ENCODE measurements around the gene TRAPPC2L.

TRAPPC2L gene

DNA sequence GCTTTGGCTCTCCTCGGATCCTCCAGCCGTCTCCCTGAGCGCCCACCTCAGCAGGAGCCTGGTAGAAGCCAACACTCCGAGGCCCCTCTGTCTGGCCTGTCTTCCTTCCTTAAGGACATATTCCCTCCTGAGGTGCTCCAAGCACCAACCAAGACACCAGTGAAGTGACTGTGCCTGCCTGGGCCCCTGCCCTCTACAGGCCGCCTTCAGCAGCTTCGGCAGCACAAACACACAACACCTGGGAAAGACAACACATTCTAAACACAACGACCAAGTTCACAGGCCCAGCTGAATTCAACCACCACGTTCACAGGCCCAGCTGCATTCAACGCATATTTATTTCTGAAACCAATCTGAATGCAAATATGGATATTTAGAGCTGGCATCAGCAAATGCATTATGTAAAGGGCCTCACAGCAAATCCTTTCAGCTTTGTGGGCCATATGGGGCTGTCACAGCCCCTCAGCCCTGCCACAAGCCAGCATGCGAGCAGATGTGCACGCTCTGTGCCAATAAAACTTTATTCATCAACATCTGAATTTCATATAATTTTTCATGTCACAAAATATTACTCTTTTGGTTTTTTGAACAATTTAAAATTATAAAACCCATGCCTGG lies 12.4 kb upstream of the TRAPPC2L start:
- no peak overlapping the region for H3K4me3 ChIP-seq (replicated peaks; ENCODE audit: low read depth, low read length)
- DNase-seq (ENCODE audit: low read depth) = no peak
- TF ChIP-seq CTCF (IDR thresholded peaks at IDR 0.05; ENCODE audit: low read length, missing control alignments) = no peak

DNA sequence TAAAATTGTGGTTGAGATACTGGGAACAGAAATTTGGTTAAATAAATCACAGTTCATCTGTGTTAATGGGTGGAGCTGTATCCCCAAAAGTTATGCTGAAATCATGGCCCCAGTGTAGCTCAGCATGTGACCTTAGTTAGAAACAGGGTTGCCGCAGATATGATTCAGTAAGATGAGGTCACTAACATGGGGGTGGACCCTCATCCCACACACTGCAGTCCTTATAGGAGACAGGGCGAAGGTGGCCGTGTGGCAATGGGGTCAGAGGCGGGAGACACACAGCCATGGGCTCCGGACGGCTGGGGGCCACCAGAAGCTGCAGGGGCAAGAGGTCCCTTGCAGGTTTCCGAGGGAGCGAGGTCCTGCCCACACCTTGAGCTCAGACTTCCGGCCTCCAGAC lies 10.8 kb upstream of the TRAPPC2L start:
- no peak for TF ChIP-seq CTCF (IDR thresholded peaks at IDR 0.05; ENCODE audit: low read length, missing control alignments)
- DNase-seq (ENCODE audit: low read depth) = no peak
- no peak overlapping the region for H3K4me3 ChIP-seq (replicated peaks; ENCODE audit: low read depth, low read length)

GRCh38 chr16:88847654-88848053 lies 9.3 kb upstream of the TRAPPC2L start:
- no peak for DNase-seq (ENCODE audit: low read depth)
- no peak overlapping the region for H3K4me3 ChIP-seq (replicated peaks; ENCODE audit: low read depth, low read length)
- TF ChIP-seq CTCF (IDR thresholded peaks at IDR 0.05; ENCODE audit: low read length, missing control alignments) = no peak

GRCh38 chr16:88848557-88848956 lies 8.4 kb upstream of the TRAPPC2L start:
- H3K4me3 ChIP-seq (replicated peaks; ENCODE audit: low read depth, low read length) = no peak overlapping the region
- no peak for TF ChIP-seq CTCF (IDR thresholded peaks at IDR 0.05; ENCODE audit: low read length, missing control alignments)
- no peak for DNase-seq (ENCODE audit: low read depth)

- no peak for TF ChIP-seq CTCF (IDR thresholded peaks at IDR 0.05; ENCODE audit: low read length, missing control alignments)
- no peak overlapping the region for H3K4me3 ChIP-seq (replicated peaks; ENCODE audit: low read depth, low read length)
- no peak for DNase-seq (ENCODE audit: low read depth)
Measured at GRCh38 chr16:88850531-88851199, 6.3 kb upstream of the TRAPPC2L start.

GRCh38 chr16:88851616-88852015 lies 5.3 kb upstream of the TRAPPC2L start:
- TF ChIP-seq CTCF (IDR thresholded peaks at IDR 0.05; ENCODE audit: low read length, missing control alignments) = no peak
- no peak for DNase-seq (ENCODE audit: low read depth)
- H3K4me3 ChIP-seq (replicated peaks; ENCODE audit: low read depth, low read length) = no peak overlapping the region
